H9 (cell line): ENCODE results near the gene ACSS2. TPM values are rescaled to one million over a fixed set of nuclear protein-coding genes. Genes with fewer than 3 reads are reported as not detected.

ENCODE experiments used
- DNase-seq: peaks from one replicate; pipeline ENCODE4 v3.0.0-alpha.2; 2017
- H2AFZ ChIP-seq: one replicate; pipeline ENCODE4 v1.6.1; 2013; ENCODE audit warnings: mild to moderate bottlenecking, low read length, control low read depth, moderate library complexity
- H2AK5ac ChIP-seq: 2 replicates; pipeline ENCODE4 v1.6.1; 2013; ENCODE audit warnings: low read length, control low read depth, mixed read lengths; ENCODE audit not compliant: insufficient read length
- H2BK120ac ChIP-seq: one replicate; pipeline ENCODE4 v1.6.1; 2013; ENCODE audit warnings: low read depth, mild to moderate bottlenecking, low read length, control low read depth, inconsistent platforms; ENCODE audit not compliant: poor library complexity, severe bottlenecking
- H2BK12ac ChIP-seq: 2 replicates; pipeline ENCODE4 v1.6.1; 2013; ENCODE audit warnings: low read length, control low read depth, mixed read lengths, low read depth; ENCODE audit not compliant: insufficient read length
- H2BK15ac ChIP-seq: 2 replicates; pipeline ENCODE4 v1.6.1; 2013; ENCODE audit warnings: low read depth, low read length, control low read depth
- H2BK20ac ChIP-seq: one replicate; pipeline ENCODE4 v1.6.1; 2013; ENCODE audit warnings: low read depth, mild to moderate bottlenecking, low read length, control low read depth, inconsistent platforms; ENCODE audit not compliant: poor library complexity, severe bottlenecking
- H2BK5ac ChIP-seq: 2 replicates; pipeline ENCODE4 v1.6.1; 2013; ENCODE audit warnings: low read length, control low read depth, mixed read lengths; ENCODE audit not compliant: insufficient read length
- H3K14ac ChIP-seq: 2 replicates; pipeline ENCODE4 v1.6.1; 2013; ENCODE audit warnings: low read length, control low read depth; ENCODE audit not compliant: insufficient read depth
- H3K18ac ChIP-seq: 2 replicates; pipeline ENCODE4 v1.6.1; 2013; ENCODE audit warnings: low read depth, mild to moderate bottlenecking, mixed read lengths, low read length, control low read depth; ENCODE audit not compliant: insufficient read length
- H3K23ac ChIP-seq: 2 replicates; pipeline ENCODE4 v1.6.1; 2013; ENCODE audit warnings: low read length, control low read depth, mixed read lengths, low read depth; ENCODE audit not compliant: insufficient read length
- H3K23me2 ChIP-seq: 2 replicates; pipeline ENCODE4 v1.6.1; 2013; ENCODE audit warnings: low read depth, mild to moderate bottlenecking, mixed read lengths, low read length, control low read depth; ENCODE audit not compliant: insufficient read length, poor library complexity, severe bottlenecking
- H3K27ac ChIP-seq: 2 replicates; pipeline ENCODE4 v1.5.1; 2013; ENCODE audit warnings: low read length, control low read depth, mixed read lengths, low read depth; ENCODE audit not compliant: insufficient read length
- H3K27me3 ChIP-seq: 2 replicates; pipeline ENCODE4 v1.6.1; 2013; ENCODE audit warnings: low read length, control low read depth, inconsistent platforms; ENCODE audit not compliant: insufficient read depth
- H3K4ac ChIP-seq: 2 replicates; pipeline ENCODE4 v1.6.1; 2013; ENCODE audit warnings: low read depth, mild to moderate bottlenecking, control low read depth, inconsistent platforms, low read length, moderate library complexity
- H3K4me1 ChIP-seq: 2 replicates; pipeline ENCODE4 v1.6.1; 2013; ENCODE audit warnings: low read length, control low read depth, inconsistent platforms; ENCODE audit not compliant: insufficient read depth
- H3K4me2 ChIP-seq: 2 replicates; pipeline ENCODE4 v1.6.1; 2013; ENCODE audit warnings: low read length, control low read depth, mixed read lengths; ENCODE audit not compliant: insufficient read length, insufficient read depth
- H3K56ac ChIP-seq: 2 replicates; pipeline ENCODE4 v1.6.1; 2013; ENCODE audit warnings: low read depth, mild to moderate bottlenecking, mixed read lengths, low read length, control low read depth; ENCODE audit not compliant: insufficient read length
- H3K79me1 ChIP-seq: 2 replicates; pipeline ENCODE4 v1.6.1; 2013; ENCODE audit warnings: low read depth, mild to moderate bottlenecking, moderate library complexity, low read length, control low read depth, inconsistent platforms; ENCODE audit not compliant: insufficient read depth, poor library complexity, severe bottlenecking
- H3K79me2 ChIP-seq: 2 replicates; pipeline ENCODE4 v1.6.1; 2013; ENCODE audit warnings: low read length, control low read depth, inconsistent platforms; ENCODE audit not compliant: insufficient read depth
- H3K9ac ChIP-seq: 2 replicates; pipeline ENCODE4 v1.6.1; 2013; ENCODE audit warnings: low read length, control low read depth, mixed read lengths; ENCODE audit not compliant: insufficient read length; ENCODE audit errors: extremely low read depth
- H3K9me3 ChIP-seq: one replicate; pipeline ENCODE4 v1.6.1; 2013; ENCODE audit warnings: low read depth, low read length, inconsistent platforms; ENCODE audit not compliant: control insufficient read depth
- H3T11ph ChIP-seq: one replicate; pipeline ENCODE4 v1.6.1; 2013; ENCODE audit warnings: mild to moderate bottlenecking, low read length, control low read depth, inconsistent platforms
- H4K20me1 ChIP-seq: one replicate; pipeline ENCODE4 v1.6.1; 2013; ENCODE audit not compliant: control insufficient read depth, insufficient read length, insufficient read depth
- H4K5ac ChIP-seq: 2 replicates; pipeline ENCODE4 v1.6.1; 2013; ENCODE audit warnings: low read depth, mild to moderate bottlenecking, mixed read lengths, low read length, control low read depth; ENCODE audit not compliant: insufficient read length
- H4K8ac ChIP-seq: replicated peaks from 2 replicates; pipeline ENCODE4 v1.6.1; 2013; ENCODE audit warnings: low read length, control low read depth, mixed read lengths, low read depth; ENCODE audit not compliant: insufficient read length
- H4K91ac ChIP-seq: 2 replicates; pipeline ENCODE4 v1.6.1; 2013; ENCODE audit warnings: low read depth, mild to moderate bottlenecking, moderate library complexity, mixed read lengths, low read length, control low read depth; ENCODE audit not compliant: insufficient read length
- H3K27ac Mint-ChIP-seq, 3 experiments: 2 replicates in 2 of 3; 3 replicates in 1 of 3; pipeline ENCODE4 v1.8.0; 2020 to 2021; ENCODE audit warnings: mixed read lengths in 3 of 3, mild to moderate bottlenecking in 1 of 3, moderate library complexity in 1 of 3
- H3K27me3 Mint-ChIP-seq: 2 replicates; pipeline ENCODE4 v1.8.0; 2021; ENCODE audit warnings: low read depth, mild to moderate bottlenecking, moderate library complexity, mixed read lengths
- H3K36me3 Mint-ChIP-seq, 3 experiments: 2 replicates in 2 of 3; 3 replicates in 1 of 3; pipeline ENCODE4 v1.8.0; 2020 to 2021; ENCODE audit warnings: low read depth in 3 of 3, mixed read lengths in 3 of 3; ENCODE audit not compliant: insufficient read depth in 1 of 3
- H3K4me1 Mint-ChIP-seq, 2 experiments: 2 replicates each; pipeline ENCODE4 v1.8.0; 2020; ENCODE audit warnings: mixed read lengths in 2 of 2
- H3K4me3 Mint-ChIP-seq, 2 experiments: 2 replicates in 1 of 2; 3 replicates in 1 of 2; pipeline ENCODE4 v1.8.0; 2020 to 2021; ENCODE audit warnings: mild to moderate bottlenecking in 2 of 2, mixed read lengths in 2 of 2, moderate library complexity in 1 of 2
- H3K9me3 Mint-ChIP-seq, 2 experiments: 2 replicates in 1 of 2; 3 replicates in 1 of 2; pipeline ENCODE4 v1.8.0; 2020; ENCODE audit warnings: mild to moderate bottlenecking in 2 of 2, mixed read lengths in 2 of 2, moderate library complexity in 1 of 2
- WGBS: extraction: QIAGEN DNeasy Blood & Tissue Kit; methylation state at CpG from one replicate; pipeline ENCODE4 v1.1.7; 2013; ENCODE audit warnings: missing lambda C conversion rate, low lambda C conversion rate, mixed read lengths; ENCODE audit not compliant: insufficient read length; ENCODE audit errors: extremely low coverage; 5-methylcytosine and 5-hydroxymethylcytosine counted together
- total RNA-seq: library from RNA; stranded (reverse); gene quantifications from 2 replicates; pipeline ENCODE4 v1.2.1, GENCODE V29; 2021
- TF ChIP-seq, protein P1 (sequence below): fragments of 200-600 bp; sonication (generic); conservative IDR thresholded peaks from 3 replicates; pipeline ENCODE4 v1.8.0; 2021; ENCODE audit warnings: antibody characterized with exemption, mild to moderate bottlenecking

The ACSS2 gene
- total RNA-seq, 1 experiment from 2014 or later, result 15.4 TPM

DNA sequence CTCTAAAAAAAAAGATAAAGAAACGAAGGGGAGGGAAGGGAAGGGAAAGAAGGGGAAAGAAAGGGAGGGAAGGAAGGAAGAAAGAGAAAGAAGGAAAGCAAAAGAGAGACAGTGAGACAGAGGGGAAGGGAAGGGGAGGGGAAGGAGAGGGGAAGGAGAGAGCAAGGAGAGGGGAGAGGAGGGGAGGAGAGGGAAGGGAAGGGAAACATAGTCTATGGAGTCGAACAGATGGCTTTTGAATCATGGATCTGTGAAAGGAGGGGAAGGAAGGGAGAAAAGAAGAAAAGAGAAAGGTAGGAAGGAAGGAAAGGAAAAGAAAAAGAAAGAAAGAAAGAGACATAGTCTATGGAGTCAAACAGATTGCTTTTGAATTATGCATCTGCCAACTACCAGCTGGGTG lies 34.3 kb upstream of the ACSS2 start:
- TF ChIP-seq, protein P1, sequence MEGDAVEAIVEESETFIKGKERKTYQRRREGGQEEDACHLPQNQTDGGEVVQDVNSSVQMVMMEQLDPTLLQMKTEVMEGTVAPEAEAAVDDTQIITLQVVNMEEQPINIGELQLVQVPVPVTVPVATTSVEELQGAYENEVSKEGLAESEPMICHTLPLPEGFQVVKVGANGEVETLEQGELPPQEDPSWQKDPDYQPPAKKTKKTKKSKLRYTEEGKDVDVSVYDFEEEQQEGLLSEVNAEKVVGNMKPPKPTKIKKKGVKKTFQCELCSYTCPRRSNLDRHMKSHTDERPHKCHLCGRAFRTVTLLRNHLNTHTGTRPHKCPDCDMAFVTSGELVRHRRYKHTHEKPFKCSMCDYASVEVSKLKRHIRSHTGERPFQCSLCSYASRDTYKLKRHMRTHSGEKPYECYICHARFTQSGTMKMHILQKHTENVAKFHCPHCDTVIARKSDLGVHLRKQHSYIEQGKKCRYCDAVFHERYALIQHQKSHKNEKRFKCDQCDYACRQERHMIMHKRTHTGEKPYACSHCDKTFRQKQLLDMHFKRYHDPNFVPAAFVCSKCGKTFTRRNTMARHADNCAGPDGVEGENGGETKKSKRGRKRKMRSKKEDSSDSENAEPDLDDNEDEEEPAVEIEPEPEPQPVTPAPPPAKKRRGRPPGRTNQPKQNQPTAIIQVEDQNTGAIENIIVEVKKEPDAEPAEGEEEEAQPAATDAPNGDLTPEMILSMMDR, result no peak
- H3K56ac ChIP-seq, result no peak overlapping the region
- H3K4me1 ChIP-seq, result no peaks in the 10 kb centered on the region
- no peak overlapping the region for H2BK120ac ChIP-seq
- H3T11ph ChIP-seq, result no peak overlapping the region
- no peaks in the 10 kb centered on the region for H4K20me1 ChIP-seq
- H3K27ac ChIP-seq, result no peak overlapping the region
- Mint-ChIP-seq H3K27ac (no peak overlapping the region), H3K27me3 (peaks cover 6% of the 10 kb centered on the region), H3K36me3 (peaks cover 0 to 3% (median 0%) of the 10 kb centered on the region in 3 experiments; a peak in 3 of 7 replicates), H3K9me3 (no peaks in the 10 kb centered on the region), H3K4me1 (no peaks in the 10 kb centered on the region), H3K4me3 (no peak overlapping the region)
- no peak overlapping the region for H2AFZ ChIP-seq
- DNase-seq, result no peak
- H2BK12ac ChIP-seq, result no peak overlapping the region
- H2BK20ac ChIP-seq, result no peak overlapping the region
- no peaks in the 10 kb centered on the region for H3K79me1 ChIP-seq
- no peaks in the 10 kb centered on the region for H3K9me3 ChIP-seq
- no peak overlapping the region for H2BK5ac ChIP-seq
- no peaks in the 10 kb centered on the region for H3K23me2 ChIP-seq
- WGBS, result no CpG with 5 or more reads among the region's 2 CpGs
- H3K18ac ChIP-seq, result no peak overlapping the region
- H3K14ac ChIP-seq, result no peak overlapping the region
- H3K79me2 ChIP-seq, result no peaks in the 10 kb centered on the region
- H2AK5ac ChIP-seq, result no peak overlapping the region
- no peak overlapping the region for H4K8ac ChIP-seq
- H3K27me3 ChIP-seq, result no peaks in the 10 kb centered on the region
- no peak overlapping the region for H4K5ac ChIP-seq
- no peak overlapping the region for H3K4ac ChIP-seq
- no peak overlapping the region for H4K91ac ChIP-seq
- H2BK15ac ChIP-seq, result no peak overlapping the region
- no peak overlapping the region for H3K9ac ChIP-seq
- H3K23ac ChIP-seq, result no peak overlapping the region
- no peak overlapping the region for H3K4me2 ChIP-seq
